ENCODE results near the gene PITPNC1.

DNA sequence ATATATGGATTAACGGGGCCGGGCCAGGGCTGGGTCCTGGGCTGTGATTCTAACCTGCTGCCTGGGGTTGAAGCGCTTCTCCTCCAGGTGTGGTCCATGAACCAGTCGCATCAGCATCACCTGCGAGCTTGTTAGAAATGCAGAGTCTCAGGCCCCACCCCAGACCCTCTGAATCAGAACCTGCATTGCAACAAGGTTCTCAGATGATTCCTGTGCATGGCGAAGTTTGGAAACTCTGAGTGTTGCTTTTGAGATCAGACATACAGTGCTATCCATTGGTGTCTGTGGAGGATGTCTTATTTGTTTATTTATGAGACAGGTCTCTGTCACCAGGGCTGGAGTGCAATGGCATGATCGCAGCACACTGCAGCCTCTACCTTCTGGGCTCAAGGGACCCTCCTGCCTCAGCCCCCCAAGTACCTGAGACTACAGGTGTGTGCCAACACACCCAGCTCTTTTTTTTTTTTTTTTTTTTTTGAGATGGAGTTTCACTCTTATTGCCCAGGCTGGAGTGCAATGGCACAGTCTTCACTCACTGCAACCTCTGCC, 99.8 kb downstream of the PITPNC1 start:
- TF ChIP-seq, protein P1, sequence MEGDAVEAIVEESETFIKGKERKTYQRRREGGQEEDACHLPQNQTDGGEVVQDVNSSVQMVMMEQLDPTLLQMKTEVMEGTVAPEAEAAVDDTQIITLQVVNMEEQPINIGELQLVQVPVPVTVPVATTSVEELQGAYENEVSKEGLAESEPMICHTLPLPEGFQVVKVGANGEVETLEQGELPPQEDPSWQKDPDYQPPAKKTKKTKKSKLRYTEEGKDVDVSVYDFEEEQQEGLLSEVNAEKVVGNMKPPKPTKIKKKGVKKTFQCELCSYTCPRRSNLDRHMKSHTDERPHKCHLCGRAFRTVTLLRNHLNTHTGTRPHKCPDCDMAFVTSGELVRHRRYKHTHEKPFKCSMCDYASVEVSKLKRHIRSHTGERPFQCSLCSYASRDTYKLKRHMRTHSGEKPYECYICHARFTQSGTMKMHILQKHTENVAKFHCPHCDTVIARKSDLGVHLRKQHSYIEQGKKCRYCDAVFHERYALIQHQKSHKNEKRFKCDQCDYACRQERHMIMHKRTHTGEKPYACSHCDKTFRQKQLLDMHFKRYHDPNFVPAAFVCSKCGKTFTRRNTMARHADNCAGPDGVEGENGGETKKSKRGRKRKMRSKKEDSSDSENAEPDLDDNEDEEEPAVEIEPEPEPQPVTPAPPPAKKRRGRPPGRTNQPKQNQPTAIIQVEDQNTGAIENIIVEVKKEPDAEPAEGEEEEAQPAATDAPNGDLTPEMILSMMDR (IDR thresholded peaks at IDR 0.05): no peak
- TF ChIP-seq POLR2A (IDR thresholded peaks at IDR 0.05): no peak

Measured in uterus (tissue), 2 donors.